Chondrocyte (in vitro differentiated cells): Measurements from ENCODE around the gene OLAH. TPM values are rescaled to one million over a fixed set of nuclear protein-coding genes. Genes with fewer than 3 reads are reported as not detected.
A peak's percentile ranks its signal among the peaks of the same experiment; 100 is the strongest.

ENCODE experiments used
- DNase-seq: peaks from one replicate; pipeline ENCODE4 v3.0.0; 2021; ENCODE audit warnings: mixed read lengths, low spot score
- H3K27ac Mint-ChIP-seq: one replicate; pipeline ENCODE4 v1.8.0; 2021; ENCODE audit warnings: mild to moderate bottlenecking, moderate library complexity, mixed read lengths; ENCODE audit not compliant: unreplicated experiment
- H3K27me3 Mint-ChIP-seq: 2 replicates; pipeline ENCODE4 v1.8.0; 2021; ENCODE audit warnings: low read depth, mixed read lengths
- H3K36me3 Mint-ChIP-seq: 2 replicates; pipeline ENCODE4 v1.8.0; 2021; ENCODE audit warnings: low read depth, mixed read lengths
- H3K4me1 Mint-ChIP-seq: 2 replicates; pipeline ENCODE4 v1.8.0; 2021; ENCODE audit warnings: low read depth, mild to moderate bottlenecking, mixed read lengths
- H3K4me3 Mint-ChIP-seq: one replicate; pipeline ENCODE4 v1.8.0; 2021; ENCODE audit warnings: mild to moderate bottlenecking, moderate library complexity, mixed read lengths; ENCODE audit not compliant: unreplicated experiment
- H3K9me3 Mint-ChIP-seq: 2 replicates; pipeline ENCODE4 v1.8.0; 2021; ENCODE audit warnings: low read depth, mixed read lengths
- CTCF ChIP-seq: fragments of 200-600 bp; sonication (generic); IDR thresholded peaks from 2 replicates; pipeline ENCODE4 v1.5.0; 2021; ENCODE audit warnings: antibody characterized with exemption, mild to moderate bottlenecking, moderate library complexity
- total RNA-seq: library from RNA; stranded (reverse); gene quantifications from 3 replicates; pipeline ENCODE4 v1.2.1, GENCODE V29; 2021

The OLAH gene
- total RNA-seq, 1 donor from 2014 or later = 1.9 TPM

GRCh38 chr10:15059914-15060313 is 16.2 kb downstream of the OLAH start:
- H3K27me3 Mint-ChIP-seq = peaks cover 2% of the 10 kb centered on the region

GRCh38 chr10:15060638-15061037 is 16.9 kb downstream of the OLAH start:
- Mint-ChIP-seq H3K27ac (no peak overlapping the region), H3K36me3 (peaks cover 24% of the 10 kb centered on the region), H3K4me3 (no peak overlapping the region), H3K9me3 (peaks cover 25% of the 10 kb centered on the region), H3K4me1 (no peaks in the 10 kb centered on the region), H3K27me3 (peaks cover 2% of the 10 kb centered on the region)
- no peak for DNase-seq
- TF ChIP-seq CTCF = no peak

More at GRCh38 chr10:15059914-15060313, 16.2 kb downstream of the OLAH start:
- H3K4me1 Mint-ChIP-seq = no peaks in the 10 kb centered on the region
- no peak for DNase-seq
- peaks cover 17% of the 10 kb centered on the region for H3K36me3 Mint-ChIP-seq
- H3K27ac Mint-ChIP-seq = no peak overlapping the region
- no peak overlapping the region for H3K4me3 Mint-ChIP-seq
- H3K9me3 Mint-ChIP-seq = peaks cover 17% of the 10 kb centered on the region
- TF ChIP-seq CTCF = no peak

- Mint-ChIP-seq H3K36me3 (peaks cover 16% of the 10 kb centered on the region), H3K27ac (no peak overlapping the region), H3K27me3 (peaks cover 2% of the 10 kb centered on the region), H3K4me1 (no peaks in the 10 kb centered on the region), H3K9me3 (peaks cover 13% of the 10 kb centered on the region), H3K4me3 (no peak overlapping the region)
- DNase-seq = no peak
- no peak for TF ChIP-seq CTCF
Measured at GRCh38 chr10:15067154-15067553, 23.4 kb downstream of the OLAH start.

GRCh38 chr10:15068802-15069201 is 25.1 kb downstream of the OLAH start:
- Mint-ChIP-seq H3K9me3 (peaks cover 21% of the 10 kb centered on the region), H3K36me3 (peaks cover 24% of the 10 kb centered on the region), H3K4me3 (no peak overlapping the region), H3K4me1 (no peaks in the 10 kb centered on the region), H3K27ac (no peak overlapping the region), H3K27me3 (peaks cover 2% of the 10 kb centered on the region)
- no peak for DNase-seq
- no peak for TF ChIP-seq CTCF

- Mint-ChIP-seq H3K9me3 (peaks cover 21% of the 10 kb centered on the region), H3K4me3 (no peak overlapping the region), H3K36me3 (peaks cover 25% of the 10 kb centered on the region), H3K27ac (no peak overlapping the region), H3K4me1 (no peaks in the 10 kb centered on the region), H3K27me3 (peaks cover 1% of the 10 kb centered on the region)
- DNase-seq = no peak
- peak; percentile 36 for TF ChIP-seq CTCF
Measured at GRCh38 chr10:15069230-15069629, 25.5 kb downstream of the OLAH start.
